Stimulated activated CD8-positive, alpha-beta memory T cell treated with anti-CD3 and anti-CD28 coated beads, Interleukin-7, amount 100 ng/mL, for 4 hours (primary cell): Measurements from ENCODE around the gene TMEM140.
"Not testable (repeated sequence)": the region's sequence is repeated elsewhere in the genome, so short reads cannot be mapped to it uniquely, and the experiment has no call there.

Experiments used
- DNase-seq, 2 donors: peaks; one replicate each; pipeline ENCODE4 v3.0.0-alpha.2; 2020; ENCODE audit warnings: low read depth in 2 of 2

TMEM140 gene

GRCh38 chr7:135173916-135174315, 26.0 kb downstream of the TMEM140 start:
- DNase-seq, result not testable (repeated sequence)

GRCh38 chr7:135174941-135175340, 27.1 kb downstream of the TMEM140 start:
- DNase-seq, result no peak

GRCh38 chr7:135175931-135176330, 28.1 kb downstream of the TMEM140 start:
- no peak for DNase-seq

GRCh38 chr7:135177028-135177696, 29.3 kb downstream of the TMEM140 start:
- DNase-seq, result no peak

GRCh38 chr7:135178364-135178763, 30.5 kb downstream of the TMEM140 start:
- no peak for DNase-seq

- DNase-seq, result no peak
Measured at GRCh38 chr7:135179321-135179925, 31.6 kb downstream of the TMEM140 start.

- DNase-seq, result no peak
Measured at GRCh38 chr7:135180122-135180521, 32.2 kb downstream of the TMEM140 start.

- DNase-seq, result no peak
Measured at GRCh38 chr7:135181261-135181928, 33.5 kb downstream of the TMEM140 start.

GRCh38 chr7:135181929-135182678, 34.2 kb downstream of the TMEM140 start:
- no peak for DNase-seq

- DNase-seq, result no peak
Measured at GRCh38 chr7:135183478-135183877, 35.6 kb downstream of the TMEM140 start.

- DNase-seq, result no peak
Measured at GRCh38 chr7:135184254-135184841, 36.5 kb downstream of the TMEM140 start.

- DNase-seq, result no peak
Measured at GRCh38 chr7:135185471-135186260, 37.8 kb downstream of the TMEM140 start.

- DNase-seq, result no peak
Measured at GRCh38 chr7:135186261-135186540, 38.3 kb downstream of the TMEM140 start.

- DNase-seq, result no peak
Measured at GRCh38 chr7:135186841-135187253, 39.0 kb downstream of the TMEM140 start.

GRCh38 chr7:135188298-135188984, 40.6 kb downstream of the TMEM140 start:
- no peak for DNase-seq

GRCh38 chr7:135189221-135189662, 41.4 kb downstream of the TMEM140 start:
- DNase-seq, result no peak

- no peak for DNase-seq
Measured at GRCh38 chr7:135189961-135190360, 42.1 kb downstream of the TMEM140 start.

GRCh38 chr7:135190703-135191102, 42.8 kb downstream of the TMEM140 start:
- no peak for DNase-seq

- no peak for DNase-seq
Measured at GRCh38 chr7:135192914-135193536, 45.2 kb downstream of the TMEM140 start.

GRCh38 chr7:135193615-135194081, 45.8 kb downstream of the TMEM140 start:
- DNase-seq, result no peak
